ENCODE measurements around the gene STX2. TPM values are rescaled to one million over a fixed set of nuclear protein-coding genes. Genes with fewer than 3 reads are reported as not detected.
"Not testable (repeated sequence)": the region's sequence is repeated elsewhere in the genome, so short reads cannot be mapped to it uniquely, and the experiment has no call there.

STX2 gene
- polyA plus RNA-seq, 1 donor (not counting 4 experiments of a cell fraction or from before 2014, with no cell fraction given): 24.1 TPM

GRCh38 chr12:130868412-130868811, 29.4 kb upstream of the STX2 start:
- dilution Hi-C loops (cut with MboI; ENCODE audit: extremely low pct_ligation_motif_present, low sequenced_read_pairs): no loop called here
- Histone ChIP-seq H3K4me1 (ENCODE audit: control insufficient read depth, extremely low read depth, insufficient read depth, low read length) (peaks cover 6% of the 10 kb centered on the region), H3K9me1 (ENCODE audit: control insufficient read depth, extremely low read depth, insufficient read depth, low read length) (no peaks in the 10 kb centered on the region), H2AFZ (ENCODE audit: control insufficient read depth, low read length) (no peak overlapping the region), H3K4me3 (ENCODE audit: control insufficient read depth in 2 of 3, extremely low read depth in 1 of 3, insufficient read depth in 2 of 3, low read depth in 1 of 3, low read length in 3 of 3) (no peak overlapping the region), H3K36me3 (ENCODE audit: control insufficient read depth in 2 of 2, extremely low read depth in 1 of 2, insufficient read depth in 2 of 2, low read length in 2 of 2) (peaks cover 3 to 5% of the 10 kb centered on the region in 2 experiments), H3K27ac (ENCODE audit: control insufficient read depth, insufficient read depth, low read length) (no peak overlapping the region), H4K20me1 (ENCODE audit: control insufficient read depth, extremely low read depth, insufficient read depth, low read length) (no peaks in the 10 kb centered on the region), H3K9me3 (ENCODE audit: control insufficient read depth, low read depth, low read length) (no peaks in the 10 kb centered on the region), H3K27me3 (ENCODE audit: control insufficient read depth, extremely low read depth, insufficient read depth, low read length) (no peaks in the 10 kb centered on the region), H3K4me2 (ENCODE audit: control insufficient read depth, extremely low read depth, insufficient read depth, low read depth, low read length) (no peak overlapping the region), H3K79me2 (ENCODE audit: control insufficient read depth, insufficient read depth, low read length) (peaks cover 14% of the 10 kb centered on the region), H3K9ac (ENCODE audit: control insufficient read depth, extremely low read depth, insufficient read depth, low read length) (no peak overlapping the region)
- DNase-seq (ENCODE audit: low read depth, low spot score): no peak
- no peak for TF ChIP-seq EZH2 (IDR thresholded peaks at IDR 0.05; ENCODE audit: low read length)
- TF ChIP-seq, protein P1, sequence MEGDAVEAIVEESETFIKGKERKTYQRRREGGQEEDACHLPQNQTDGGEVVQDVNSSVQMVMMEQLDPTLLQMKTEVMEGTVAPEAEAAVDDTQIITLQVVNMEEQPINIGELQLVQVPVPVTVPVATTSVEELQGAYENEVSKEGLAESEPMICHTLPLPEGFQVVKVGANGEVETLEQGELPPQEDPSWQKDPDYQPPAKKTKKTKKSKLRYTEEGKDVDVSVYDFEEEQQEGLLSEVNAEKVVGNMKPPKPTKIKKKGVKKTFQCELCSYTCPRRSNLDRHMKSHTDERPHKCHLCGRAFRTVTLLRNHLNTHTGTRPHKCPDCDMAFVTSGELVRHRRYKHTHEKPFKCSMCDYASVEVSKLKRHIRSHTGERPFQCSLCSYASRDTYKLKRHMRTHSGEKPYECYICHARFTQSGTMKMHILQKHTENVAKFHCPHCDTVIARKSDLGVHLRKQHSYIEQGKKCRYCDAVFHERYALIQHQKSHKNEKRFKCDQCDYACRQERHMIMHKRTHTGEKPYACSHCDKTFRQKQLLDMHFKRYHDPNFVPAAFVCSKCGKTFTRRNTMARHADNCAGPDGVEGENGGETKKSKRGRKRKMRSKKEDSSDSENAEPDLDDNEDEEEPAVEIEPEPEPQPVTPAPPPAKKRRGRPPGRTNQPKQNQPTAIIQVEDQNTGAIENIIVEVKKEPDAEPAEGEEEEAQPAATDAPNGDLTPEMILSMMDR (optimal IDR thresholded peaks at IDR 0.05 in 1 of 3, IDR thresholded peaks at IDR 0.05 in 1 of 3, conservative IDR thresholded peaks at IDR 0.05 in 1 of 3; ENCODE audit: extremely low read depth in 1 of 3, insufficient read depth in 2 of 3, low read length in 3 of 3): no peak
- no peak for FAIRE-seq

- H3K9me1 ChIP-seq (ENCODE audit: control insufficient read depth, extremely low read depth, insufficient read depth, low read length): no peaks in the 10 kb centered on the region
- no peak for FAIRE-seq
- TF ChIP-seq, protein P1 (optimal IDR thresholded peaks at IDR 0.05 in 1 of 3, IDR thresholded peaks at IDR 0.05 in 1 of 3, conservative IDR thresholded peaks at IDR 0.05 in 1 of 3; ENCODE audit: extremely low read depth in 1 of 3, insufficient read depth in 2 of 3, low read length in 3 of 3): peak in 1 of 3 experiments; percentile 6
- no peak for TF ChIP-seq EZH2 (IDR thresholded peaks at IDR 0.05; ENCODE audit: low read length)
- H3K27ac ChIP-seq (ENCODE audit: control insufficient read depth, insufficient read depth, low read length): no peak overlapping the region
- dilution Hi-C loops (cut with MboI; ENCODE audit: extremely low pct_ligation_motif_present, low sequenced_read_pairs): no loop called here
- H3K9me3 ChIP-seq (ENCODE audit: control insufficient read depth, low read depth, low read length): no peaks in the 10 kb centered on the region
- no peaks in the 10 kb centered on the region for H3K27me3 ChIP-seq (ENCODE audit: control insufficient read depth, extremely low read depth, insufficient read depth, low read length)
- H3K4me1 ChIP-seq (ENCODE audit: control insufficient read depth, extremely low read depth, insufficient read depth, low read length): no peaks in the 10 kb centered on the region
- H3K36me3 ChIP-seq (ENCODE audit: control insufficient read depth in 2 of 2, extremely low read depth in 1 of 2, insufficient read depth in 2 of 2, low read length in 2 of 2): no peaks in the 10 kb centered on the region
- H3K9ac ChIP-seq (ENCODE audit: control insufficient read depth, extremely low read depth, insufficient read depth, low read length): no peak overlapping the region
- no peak overlapping the region for H2AFZ ChIP-seq (ENCODE audit: control insufficient read depth, low read length)
- H3K4me3 ChIP-seq (ENCODE audit: control insufficient read depth in 2 of 3, extremely low read depth in 1 of 3, insufficient read depth in 2 of 3, low read depth in 1 of 3, low read length in 3 of 3): no peak overlapping the region
- no peaks in the 10 kb centered on the region for H4K20me1 ChIP-seq (ENCODE audit: control insufficient read depth, extremely low read depth, insufficient read depth, low read length)
- H3K79me2 ChIP-seq (ENCODE audit: control insufficient read depth, insufficient read depth, low read length): no peaks in the 10 kb centered on the region
- H3K4me2 ChIP-seq (ENCODE audit: control insufficient read depth, extremely low read depth, insufficient read depth, low read depth, low read length): no peak overlapping the region
- no peak for DNase-seq (ENCODE audit: low read depth, low spot score)
Measured at GRCh38 chr12:130863298-130863697, 24.2 kb upstream of the STX2 start.

DNA sequence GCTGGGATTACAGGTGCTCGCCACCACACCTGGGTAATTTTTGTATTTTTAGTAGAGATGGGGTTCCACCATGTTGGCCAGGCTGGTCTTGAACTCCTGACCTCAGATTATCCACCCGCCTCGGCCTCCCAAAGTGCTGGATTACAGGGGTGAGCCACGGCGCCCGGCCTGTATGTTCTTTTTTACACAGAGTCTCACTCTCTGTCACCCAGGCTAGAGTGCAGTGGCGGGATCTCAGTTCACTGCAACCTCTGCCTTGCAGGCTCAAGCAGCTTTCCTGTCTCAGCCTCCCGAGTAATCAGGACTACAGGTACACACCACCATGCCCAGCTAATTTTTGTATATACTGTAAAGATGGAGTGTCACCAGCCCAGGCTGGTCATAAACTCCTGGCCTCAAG, 23.7 kb upstream of the STX2 start:
- dilution Hi-C loops (cut with MboI; ENCODE audit: extremely low pct_ligation_motif_present, low sequenced_read_pairs): not testable (repeated sequence)

More for the DNA sequence above, 23.7 kb upstream of the STX2 start:
- DNase-seq (ENCODE audit: low read depth, low spot score); H3K27me3 ChIP-seq (ENCODE audit: control insufficient read depth, extremely low read depth, insufficient read depth, low read length); H3K4me2 ChIP-seq (ENCODE audit: control insufficient read depth, extremely low read depth, insufficient read depth, low read depth, low read length); H3K4me1 ChIP-seq (ENCODE audit: control insufficient read depth, extremely low read depth, insufficient read depth, low read length); H3K9me1 ChIP-seq (ENCODE audit: control insufficient read depth, extremely low read depth, insufficient read depth, low read length); H3K36me3 ChIP-seq (ENCODE audit: control insufficient read depth in 2 of 2, extremely low read depth in 1 of 2, insufficient read depth in 2 of 2, low read length in 2 of 2); H3K27ac ChIP-seq (ENCODE audit: control insufficient read depth, insufficient read depth, low read length); FAIRE-seq; H3K79me2 ChIP-seq (ENCODE audit: control insufficient read depth, insufficient read depth, low read length); H3K9ac ChIP-seq (ENCODE audit: control insufficient read depth, extremely low read depth, insufficient read depth, low read length); H3K4me3 ChIP-seq (ENCODE audit: control insufficient read depth in 2 of 3, extremely low read depth in 1 of 3, insufficient read depth in 2 of 3, low read depth in 1 of 3, low read length in 3 of 3); H2AFZ ChIP-seq (ENCODE audit: control insufficient read depth, low read length); H3K9me3 ChIP-seq (ENCODE audit: control insufficient read depth, low read depth, low read length); H4K20me1 ChIP-seq (ENCODE audit: control insufficient read depth, extremely low read depth, insufficient read depth, low read length): not testable (repeated sequence)
